ENCODE measurements around the gene PDK4. TPM values are rescaled to one million over a fixed set of nuclear protein-coding genes. Genes with fewer than 3 reads are reported as not detected.

Gene PDK4
- total and polyA plus RNA-seq, 2 donors (not counting 1 experiment from before 2014, with no cell fraction given), result 0.20 to 2.8 TPM

- H3K27me3 ChIP-seq (ENCODE audit: control insufficient read depth, insufficient read depth, low read length), result no peaks in the 10 kb centered on the region
- no peaks in the 10 kb centered on the region for H3K79me2 ChIP-seq (ENCODE audit: control insufficient read depth, insufficient read depth, low read length)
- H3K4me2 ChIP-seq (ENCODE audit: extremely low read depth, insufficient read depth, low read length), result no peak overlapping the region
- H3K4me3 ChIP-seq (replicated peaks in 1 of 4; ENCODE audit: control extremely low read depth in 1 of 4, insufficient read depth in 1 of 4, low read depth in 3 of 4, low read length in 4 of 4), result no peak overlapping the region
- H3K27ac ChIP-seq (ENCODE audit: insufficient read depth, low read length), result no peak overlapping the region
- no peaks in the 10 kb centered on the region for H3K9me3 ChIP-seq (ENCODE audit: control insufficient read depth, insufficient read depth, low read depth, low read length)
- H3K9ac ChIP-seq (ENCODE audit: insufficient read depth, low read length), result no peak overlapping the region
- H2AFZ ChIP-seq (ENCODE audit: low read length), result no peak overlapping the region
- peaks cover 2% of the 10 kb centered on the region for H3K4me1 ChIP-seq (ENCODE audit: control insufficient read depth, extremely low read depth, insufficient read depth, low read length)
- TF ChIP-seq EZH2 (IDR thresholded peaks at IDR 0.05; ENCODE audit: low read length, missing control alignments), result no peak
- TF ChIP-seq, protein P1, sequence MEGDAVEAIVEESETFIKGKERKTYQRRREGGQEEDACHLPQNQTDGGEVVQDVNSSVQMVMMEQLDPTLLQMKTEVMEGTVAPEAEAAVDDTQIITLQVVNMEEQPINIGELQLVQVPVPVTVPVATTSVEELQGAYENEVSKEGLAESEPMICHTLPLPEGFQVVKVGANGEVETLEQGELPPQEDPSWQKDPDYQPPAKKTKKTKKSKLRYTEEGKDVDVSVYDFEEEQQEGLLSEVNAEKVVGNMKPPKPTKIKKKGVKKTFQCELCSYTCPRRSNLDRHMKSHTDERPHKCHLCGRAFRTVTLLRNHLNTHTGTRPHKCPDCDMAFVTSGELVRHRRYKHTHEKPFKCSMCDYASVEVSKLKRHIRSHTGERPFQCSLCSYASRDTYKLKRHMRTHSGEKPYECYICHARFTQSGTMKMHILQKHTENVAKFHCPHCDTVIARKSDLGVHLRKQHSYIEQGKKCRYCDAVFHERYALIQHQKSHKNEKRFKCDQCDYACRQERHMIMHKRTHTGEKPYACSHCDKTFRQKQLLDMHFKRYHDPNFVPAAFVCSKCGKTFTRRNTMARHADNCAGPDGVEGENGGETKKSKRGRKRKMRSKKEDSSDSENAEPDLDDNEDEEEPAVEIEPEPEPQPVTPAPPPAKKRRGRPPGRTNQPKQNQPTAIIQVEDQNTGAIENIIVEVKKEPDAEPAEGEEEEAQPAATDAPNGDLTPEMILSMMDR (conservative IDR thresholded peaks at IDR 0.05 in 1 of 2, IDR thresholded peaks at IDR 0.05 in 1 of 2; ENCODE audit: low read depth in 1 of 2, low read length in 2 of 2), result no peak
- no peak for DNase-seq (ENCODE audit: low read depth in 2 of 2)
- no peaks in the 10 kb centered on the region for H3K36me3 ChIP-seq (ENCODE audit: control insufficient read depth, insufficient read depth, low read length)
- H4K20me1 ChIP-seq (ENCODE audit: control insufficient read depth, extremely low read depth, insufficient read depth, low read length), result no peaks in the 10 kb centered on the region
Observed at GRCh38 chr7:95543312-95543711, 53.0 kb downstream of the PDK4 start.

- no peak for DNase-seq (ENCODE audit: low read depth in 2 of 2)
- Histone ChIP-seq H3K79me2 (ENCODE audit: control insufficient read depth, insufficient read depth, low read length) (no peaks in the 10 kb centered on the region), H3K27ac (ENCODE audit: insufficient read depth, low read length) (no peak overlapping the region), H3K9me3 (ENCODE audit: control insufficient read depth, insufficient read depth, low read depth, low read length) (no peaks in the 10 kb centered on the region), H3K36me3 (ENCODE audit: control insufficient read depth, insufficient read depth, low read length) (no peaks in the 10 kb centered on the region), H3K27me3 (ENCODE audit: control insufficient read depth, insufficient read depth, low read length) (no peaks in the 10 kb centered on the region), H4K20me1 (ENCODE audit: control insufficient read depth, extremely low read depth, insufficient read depth, low read length) (no peaks in the 10 kb centered on the region), H2AFZ (ENCODE audit: low read length) (no peak overlapping the region), H3K4me2 (ENCODE audit: extremely low read depth, insufficient read depth, low read length) (no peak overlapping the region), H3K4me1 (ENCODE audit: control insufficient read depth, extremely low read depth, insufficient read depth, low read length) (no peaks in the 10 kb centered on the region), H3K9ac (ENCODE audit: insufficient read depth, low read length) (no peak overlapping the region), H3K4me3 (replicated peaks in 1 of 4; ENCODE audit: control extremely low read depth in 1 of 4, insufficient read depth in 1 of 4, low read depth in 3 of 4, low read length in 4 of 4) (no peak overlapping the region)
- TF ChIP-seq, protein P1 (conservative IDR thresholded peaks at IDR 0.05 in 1 of 2, IDR thresholded peaks at IDR 0.05 in 1 of 2; ENCODE audit: low read depth in 1 of 2, low read length in 2 of 2), result no peak
- TF ChIP-seq EZH2 (IDR thresholded peaks at IDR 0.05; ENCODE audit: low read length, missing control alignments), result no peak
Observed at GRCh38 chr7:95540366-95540765, 56.0 kb downstream of the PDK4 start.

DNA sequence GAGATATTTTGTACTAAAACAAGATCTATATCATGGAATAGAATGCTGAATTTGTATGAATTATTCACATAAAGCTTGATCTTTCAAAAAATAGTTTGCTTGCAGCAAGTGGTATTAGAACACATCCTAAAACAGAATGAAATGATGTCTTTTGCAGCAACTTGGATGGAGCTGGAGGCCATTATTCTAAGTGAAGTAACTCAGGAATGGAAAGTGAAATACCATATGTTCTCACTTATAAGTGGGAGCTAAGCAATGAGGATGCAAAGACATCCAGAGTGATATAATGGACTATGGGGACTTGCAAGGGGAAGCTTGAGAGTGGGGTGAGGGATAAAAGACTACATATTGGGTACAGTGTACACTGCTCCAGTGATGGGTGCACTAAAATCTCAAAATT lies 56.9 kb downstream of the PDK4 start:
- no peaks in the 10 kb centered on the region for H3K36me3 ChIP-seq (ENCODE audit: control insufficient read depth, insufficient read depth, low read length)
- no peaks in the 10 kb centered on the region for H3K9me3 ChIP-seq (ENCODE audit: control insufficient read depth, insufficient read depth, low read depth, low read length)
- no peaks in the 10 kb centered on the region for H4K20me1 ChIP-seq (ENCODE audit: control insufficient read depth, extremely low read depth, insufficient read depth, low read length)
- H3K4me1 ChIP-seq (ENCODE audit: control insufficient read depth, extremely low read depth, insufficient read depth, low read length), result no peaks in the 10 kb centered on the region
- H2AFZ ChIP-seq (ENCODE audit: low read length), result no peak overlapping the region
- H3K4me3 ChIP-seq (replicated peaks in 1 of 4; ENCODE audit: control extremely low read depth in 1 of 4, insufficient read depth in 1 of 4, low read depth in 3 of 4, low read length in 4 of 4), result no peak overlapping the region
- DNase-seq (ENCODE audit: low read depth in 2 of 2), result no peak
- H3K27me3 ChIP-seq (ENCODE audit: control insufficient read depth, insufficient read depth, low read length), result peaks cover 4% of the 10 kb centered on the region
- H3K9ac ChIP-seq (ENCODE audit: insufficient read depth, low read length), result no peak overlapping the region
- no peaks in the 10 kb centered on the region for H3K79me2 ChIP-seq (ENCODE audit: control insufficient read depth, insufficient read depth, low read length)
- TF ChIP-seq, protein P1 (conservative IDR thresholded peaks at IDR 0.05 in 1 of 2, IDR thresholded peaks at IDR 0.05 in 1 of 2; ENCODE audit: low read depth in 1 of 2, low read length in 2 of 2), result no peak
- no peak for TF ChIP-seq EZH2 (IDR thresholded peaks at IDR 0.05; ENCODE audit: low read length, missing control alignments)
- H3K4me2 ChIP-seq (ENCODE audit: extremely low read depth, insufficient read depth, low read length), result no peak overlapping the region
- H3K27ac ChIP-seq (ENCODE audit: insufficient read depth, low read length), result no peak overlapping the region

Data from fibroblast of lung (primary cell).